ENCODE data around the gene KBTBD12. TPM values are rescaled to one million over a fixed set of nuclear protein-coding genes. Genes with fewer than 3 reads are reported as not detected.
A peak's percentile ranks its signal among the peaks of the same experiment; 100 is the strongest.

The KBTBD12 gene
- total RNA-seq, 1 experiment from 2014 or later: not detected

DNA sequence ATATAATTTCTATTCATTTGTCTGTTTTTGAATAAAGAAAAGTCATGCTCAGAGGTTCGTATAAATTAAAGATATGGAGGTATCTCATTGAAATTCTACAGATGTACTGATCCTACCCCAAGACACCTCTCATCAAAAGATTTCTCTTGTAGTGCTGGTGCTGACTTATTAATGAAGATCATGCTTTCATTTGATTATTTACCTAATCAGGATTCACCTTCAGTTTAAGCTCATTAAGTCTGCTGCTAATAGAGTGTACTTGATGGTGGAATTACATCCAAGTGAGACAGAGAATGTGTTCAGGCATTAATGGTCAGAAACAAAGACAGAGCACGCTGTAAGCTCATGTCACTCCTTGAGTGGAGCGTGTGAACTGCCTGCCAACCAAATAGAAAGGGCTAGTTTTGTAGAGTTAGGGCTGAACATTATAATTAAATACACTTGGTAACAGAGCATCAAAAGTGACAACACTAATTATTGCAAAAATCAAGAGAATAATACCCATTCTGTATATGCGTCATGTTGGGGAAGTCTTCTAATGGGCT lies 45.5 kb downstream of the KBTBD12 start:
- DNase-seq: no peak
- no peak overlapping the region for H3K4me2 ChIP-seq (ENCODE audit: low read depth, low read length, poor library complexity, severe bottlenecking)
- no peak overlapping the region for H3K27ac ChIP-seq (ENCODE audit: low read length)
- no peaks in the 10 kb centered on the region for H3K36me3 ChIP-seq (ENCODE audit: insufficient read depth, low read length)
- no peaks in the 10 kb centered on the region for H3K9me2 ChIP-seq (replicated peaks; ENCODE audit: insufficient read depth, low read length)
- no peaks in the 10 kb centered on the region for H3K9me3 ChIP-seq (ENCODE audit: low read length)
- H3K27me3 ChIP-seq (ENCODE audit: low read length): no peaks in the 10 kb centered on the region
- H4K20me1 ChIP-seq (ENCODE audit: insufficient read depth, low read depth, low read length): no peaks in the 10 kb centered on the region
- H3K9ac ChIP-seq (ENCODE audit: low read length): no peak overlapping the region
- no peak overlapping the region for H3K4me3 ChIP-seq (ENCODE audit: low read length)
- no peak overlapping the region for H2AFZ ChIP-seq (ENCODE audit: low read length)
- no peaks in the 10 kb centered on the region for H3K4me1 ChIP-seq (ENCODE audit: low read length)
- H3K79me2 ChIP-seq (ENCODE audit: low read length): no peaks in the 10 kb centered on the region

DNA sequence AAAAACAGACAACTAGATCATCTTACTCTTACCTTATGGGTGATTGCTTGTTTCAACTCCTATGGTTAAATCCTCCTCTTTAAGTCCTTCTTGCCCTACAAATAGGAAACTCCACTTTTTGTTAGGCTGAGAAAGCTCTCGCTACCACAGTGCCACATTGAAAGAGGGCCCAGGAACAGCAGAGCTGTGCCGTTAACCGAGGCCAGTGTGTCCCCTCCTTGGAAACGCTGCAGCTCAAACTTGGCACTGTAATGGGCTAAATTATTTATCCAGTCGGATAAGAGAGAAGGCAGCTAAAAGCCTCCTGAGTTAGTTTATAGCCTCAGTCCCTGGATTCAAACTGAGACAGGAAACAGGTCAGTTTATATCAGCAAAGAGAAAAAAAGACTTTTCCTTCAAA lies 46.1 kb downstream of the KBTBD12 start:
- no peak overlapping the region for H3K27ac ChIP-seq (ENCODE audit: low read length)
- no peaks in the 10 kb centered on the region for H3K4me1 ChIP-seq (ENCODE audit: low read length)
- no peaks in the 10 kb centered on the region for H3K9me2 ChIP-seq (replicated peaks; ENCODE audit: insufficient read depth, low read length)
- H3K4me2 ChIP-seq (ENCODE audit: low read depth, low read length, poor library complexity, severe bottlenecking): no peak overlapping the region
- DNase-seq: no peak
- H3K9me3 ChIP-seq (ENCODE audit: low read length): no peaks in the 10 kb centered on the region
- no peak overlapping the region for H2AFZ ChIP-seq (ENCODE audit: low read length)
- H3K36me3 ChIP-seq (ENCODE audit: insufficient read depth, low read length): no peaks in the 10 kb centered on the region
- no peak overlapping the region for H3K9ac ChIP-seq (ENCODE audit: low read length)
- no peaks in the 10 kb centered on the region for H3K79me2 ChIP-seq (ENCODE audit: low read length)
- H4K20me1 ChIP-seq (ENCODE audit: insufficient read depth, low read depth, low read length): no peaks in the 10 kb centered on the region
- no peaks in the 10 kb centered on the region for H3K27me3 ChIP-seq (ENCODE audit: low read length)
- H3K4me3 ChIP-seq (ENCODE audit: low read length): no peak overlapping the region

DNA sequence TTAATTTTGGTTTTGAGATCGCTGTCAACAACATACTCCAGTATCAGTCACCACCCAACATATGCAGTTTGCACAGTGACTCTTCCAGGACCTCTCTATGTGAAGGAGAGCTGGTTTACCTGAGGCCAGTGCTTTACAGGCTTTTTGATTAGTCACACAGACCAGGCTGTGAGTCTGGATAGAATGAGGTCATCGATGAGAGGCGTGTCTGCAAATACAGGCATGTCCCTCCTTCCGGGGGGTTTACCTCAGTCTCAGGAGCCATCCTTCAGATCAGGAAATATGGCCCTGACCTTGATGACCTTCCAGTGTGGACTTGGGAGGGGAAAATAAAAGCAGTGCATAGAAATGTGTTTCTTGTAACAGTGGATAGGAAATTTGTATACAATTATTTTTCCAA lies 46.9 kb downstream of the KBTBD12 start:
- H3K9me2 ChIP-seq (replicated peaks; ENCODE audit: insufficient read depth, low read length): no peaks in the 10 kb centered on the region
- no peak overlapping the region for H3K4me3 ChIP-seq (ENCODE audit: low read length)
- H3K27ac ChIP-seq (ENCODE audit: low read length): no peak overlapping the region
- H4K20me1 ChIP-seq (ENCODE audit: insufficient read depth, low read depth, low read length): no peaks in the 10 kb centered on the region
- H3K4me2 ChIP-seq (ENCODE audit: low read depth, low read length, poor library complexity, severe bottlenecking): no peak overlapping the region
- H3K79me2 ChIP-seq (ENCODE audit: low read length): no peaks in the 10 kb centered on the region
- no peak overlapping the region for H2AFZ ChIP-seq (ENCODE audit: low read length)
- no peaks in the 10 kb centered on the region for H3K9me3 ChIP-seq (ENCODE audit: low read length)
- no peak for DNase-seq
- no peaks in the 10 kb centered on the region for H3K4me1 ChIP-seq (ENCODE audit: low read length)
- H3K27me3 ChIP-seq (ENCODE audit: low read length): no peaks in the 10 kb centered on the region
- H3K9ac ChIP-seq (ENCODE audit: low read length): no peak overlapping the region
- no peaks in the 10 kb centered on the region for H3K36me3 ChIP-seq (ENCODE audit: insufficient read depth, low read length)

DNA sequence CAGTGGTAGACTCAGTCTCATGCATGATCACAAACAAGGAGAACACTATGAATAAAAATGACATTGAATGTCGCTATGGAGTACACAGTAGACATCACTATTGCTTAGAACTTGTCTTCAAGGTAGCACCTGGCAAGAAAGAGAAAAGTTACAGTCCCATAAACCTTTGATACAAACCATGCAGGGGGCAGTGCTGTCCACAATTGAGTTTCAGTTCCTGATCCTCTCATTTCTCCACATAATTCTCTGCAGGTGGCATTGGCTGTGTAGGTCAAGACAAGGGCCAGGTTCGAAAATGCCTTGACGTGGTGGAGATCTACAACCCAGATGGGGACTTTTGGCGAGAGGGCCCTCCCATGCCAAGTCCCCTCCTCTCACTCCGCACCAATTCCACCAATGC lies 47.9 kb downstream of the KBTBD12 start:
- H3K4me2 ChIP-seq (ENCODE audit: low read depth, low read length, poor library complexity, severe bottlenecking): no peak overlapping the region
- no peaks in the 10 kb centered on the region for H3K27me3 ChIP-seq (ENCODE audit: low read length)
- H3K79me2 ChIP-seq (ENCODE audit: low read length): no peaks in the 10 kb centered on the region
- no peak overlapping the region for H2AFZ ChIP-seq (ENCODE audit: low read length)
- H3K4me1 ChIP-seq (ENCODE audit: low read length): no peaks in the 10 kb centered on the region
- DNase-seq: no peak
- no peak overlapping the region for H3K4me3 ChIP-seq (ENCODE audit: low read length)
- H4K20me1 ChIP-seq (ENCODE audit: insufficient read depth, low read depth, low read length): no peaks in the 10 kb centered on the region
- no peak overlapping the region for H3K9ac ChIP-seq (ENCODE audit: low read length)
- no peaks in the 10 kb centered on the region for H3K9me2 ChIP-seq (replicated peaks; ENCODE audit: insufficient read depth, low read length)
- no peak overlapping the region for H3K27ac ChIP-seq (ENCODE audit: low read length)
- no peaks in the 10 kb centered on the region for H3K9me3 ChIP-seq (ENCODE audit: low read length)
- H3K36me3 ChIP-seq (ENCODE audit: insufficient read depth, low read length): no peaks in the 10 kb centered on the region

DNA sequence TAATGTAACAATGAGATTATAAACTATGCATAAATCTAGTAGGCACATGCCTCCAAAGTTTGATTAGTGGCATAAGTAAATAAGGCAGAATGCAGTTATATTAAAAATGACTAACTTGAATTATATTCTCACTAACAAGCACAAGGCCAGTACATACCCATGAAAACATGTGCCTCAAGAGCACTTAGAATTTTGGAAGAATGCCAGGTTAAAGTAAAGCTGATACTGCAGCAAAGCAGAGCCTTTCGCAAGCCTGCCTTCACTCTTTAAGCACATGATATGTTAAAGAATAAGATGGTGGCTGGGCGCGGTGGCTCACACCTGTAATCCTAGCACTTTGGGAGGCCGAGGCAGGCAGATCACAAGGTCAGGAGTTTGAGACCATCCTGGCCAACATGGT lies 49.0 kb downstream of the KBTBD12 start:
- no peak overlapping the region for H3K9ac ChIP-seq (ENCODE audit: low read length)
- H3K27me3 ChIP-seq (ENCODE audit: low read length): no peaks in the 10 kb centered on the region
- H3K4me2 ChIP-seq (ENCODE audit: low read depth, low read length, poor library complexity, severe bottlenecking): no peak overlapping the region
- H3K9me2 ChIP-seq (replicated peaks; ENCODE audit: insufficient read depth, low read length): no peaks in the 10 kb centered on the region
- no peak overlapping the region for H2AFZ ChIP-seq (ENCODE audit: low read length)
- no peaks in the 10 kb centered on the region for H4K20me1 ChIP-seq (ENCODE audit: insufficient read depth, low read depth, low read length)
- no peaks in the 10 kb centered on the region for H3K4me1 ChIP-seq (ENCODE audit: low read length)
- no peaks in the 10 kb centered on the region for H3K36me3 ChIP-seq (ENCODE audit: insufficient read depth, low read length)
- no peaks in the 10 kb centered on the region for H3K9me3 ChIP-seq (ENCODE audit: low read length)
- H3K27ac ChIP-seq (ENCODE audit: low read length): no peak overlapping the region
- DNase-seq: no peak
- no peak overlapping the region for H3K4me3 ChIP-seq (ENCODE audit: low read length)
- H3K79me2 ChIP-seq (ENCODE audit: low read length): no peaks in the 10 kb centered on the region

DNA sequence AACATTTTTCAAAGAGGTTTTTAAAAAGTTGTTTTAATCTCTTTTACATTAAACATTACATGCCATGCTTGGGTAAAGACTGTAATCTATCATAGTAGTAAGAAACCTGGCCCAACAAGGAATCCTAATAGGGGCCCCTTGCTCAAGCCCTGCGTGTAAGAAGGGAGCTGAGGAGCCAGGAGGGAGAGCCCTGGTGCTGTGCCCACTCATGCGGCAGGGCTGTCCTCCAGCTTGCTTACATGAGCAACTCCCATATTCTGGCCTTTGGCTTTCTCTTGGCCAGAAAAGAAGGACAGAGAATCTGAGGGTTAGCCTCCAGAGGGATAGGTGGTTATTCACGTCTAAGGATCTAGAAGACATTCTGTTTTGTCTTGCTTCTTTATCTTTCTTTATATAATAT lies 49.8 kb downstream of the KBTBD12 start:
- Histone ChIP-seq H3K27ac (ENCODE audit: low read length) (no peak overlapping the region), H3K4me1 (ENCODE audit: low read length) (no peaks in the 10 kb centered on the region), H3K79me2 (ENCODE audit: low read length) (no peaks in the 10 kb centered on the region), H4K20me1 (ENCODE audit: insufficient read depth, low read depth, low read length) (no peaks in the 10 kb centered on the region), H3K9ac (ENCODE audit: low read length) (no peak overlapping the region), H3K4me3 (ENCODE audit: low read length) (no peak overlapping the region), H3K9me3 (ENCODE audit: low read length) (no peaks in the 10 kb centered on the region), H3K4me2 (ENCODE audit: low read depth, low read length, poor library complexity, severe bottlenecking) (no peak overlapping the region), H3K27me3 (ENCODE audit: low read length) (no peaks in the 10 kb centered on the region), H2AFZ (ENCODE audit: low read length) (no peak overlapping the region), H3K36me3 (ENCODE audit: insufficient read depth, low read length) (no peaks in the 10 kb centered on the region), H3K9me2 (replicated peaks; ENCODE audit: insufficient read depth, low read length) (no peaks in the 10 kb centered on the region)
- DNase-seq: no peak

DNA sequence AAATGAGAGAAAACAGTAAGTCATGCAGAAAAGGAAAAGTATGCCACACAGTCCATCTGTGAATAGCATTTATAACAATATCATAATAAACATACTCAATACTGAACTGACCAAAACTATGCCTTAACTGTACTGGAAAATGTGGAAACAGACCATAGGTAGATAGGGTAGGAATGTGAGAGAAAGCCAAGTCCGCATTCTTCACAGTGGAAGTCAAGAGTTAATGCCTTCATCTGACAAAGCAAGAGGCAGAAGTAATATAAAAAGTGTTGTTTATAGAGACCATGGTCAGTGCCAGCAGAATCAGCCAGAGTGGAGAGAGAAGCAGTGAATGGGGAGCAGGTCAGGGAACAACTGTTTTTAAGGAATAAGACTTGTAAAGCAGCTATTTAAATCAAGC lies 52.3 kb downstream of the KBTBD12 start:
- no peak for DNase-seq
- Histone ChIP-seq H2AFZ (ENCODE audit: low read length) (no peak overlapping the region), H3K27me3 (ENCODE audit: low read length) (no peaks in the 10 kb centered on the region), H4K20me1 (ENCODE audit: insufficient read depth, low read depth, low read length) (no peaks in the 10 kb centered on the region), H3K27ac (ENCODE audit: low read length) (no peak overlapping the region), H3K4me3 (ENCODE audit: low read length) (no peak overlapping the region), H3K79me2 (ENCODE audit: low read length) (no peaks in the 10 kb centered on the region), H3K4me2 (ENCODE audit: low read depth, low read length, poor library complexity, severe bottlenecking) (no peak overlapping the region), H3K4me1 (ENCODE audit: low read length) (no peaks in the 10 kb centered on the region), H3K9me2 (replicated peaks; ENCODE audit: insufficient read depth, low read length) (no peaks in the 10 kb centered on the region), H3K9ac (ENCODE audit: low read length) (no peak overlapping the region), H3K9me3 (ENCODE audit: low read length) (no peaks in the 10 kb centered on the region), H3K36me3 (ENCODE audit: insufficient read depth, low read length) (no peaks in the 10 kb centered on the region)

DNA sequence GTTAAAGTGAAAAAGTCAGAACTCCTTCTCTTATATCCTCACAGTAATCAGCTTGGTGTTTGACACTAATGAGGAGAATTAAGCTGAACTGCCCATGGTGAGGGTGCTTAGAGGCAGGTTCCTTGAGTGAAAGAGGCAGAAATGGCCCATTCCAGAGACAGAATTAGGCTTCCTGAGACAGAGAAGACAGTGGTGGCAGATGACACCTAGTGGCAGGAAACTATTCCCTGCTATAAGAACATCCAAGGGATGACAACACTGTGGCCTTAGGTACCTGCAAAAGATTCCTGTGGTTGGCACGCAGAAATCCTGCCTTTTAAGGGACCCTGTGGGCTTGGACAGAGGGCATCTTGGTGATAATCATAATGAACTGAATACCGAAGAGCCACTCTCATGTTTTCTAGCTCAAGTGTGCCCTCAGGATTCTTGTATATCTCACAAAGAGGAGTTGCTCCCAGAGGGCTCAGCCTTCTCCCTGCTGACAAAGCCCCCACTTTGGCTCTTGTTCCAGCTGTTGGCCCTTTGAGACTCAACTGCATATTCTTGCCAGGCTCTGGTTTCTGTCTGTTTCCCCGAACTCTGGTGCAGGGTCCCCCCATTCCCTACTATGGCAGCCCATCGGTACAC lies 56.0 kb downstream of the KBTBD12 start:
- DNase-seq: peak; percentile 76
- no peak overlapping the region for H3K4me3 ChIP-seq (ENCODE audit: low read length)
- H3K4me1 ChIP-seq (ENCODE audit: low read length): no peaks in the 10 kb centered on the region
- no peaks in the 10 kb centered on the region for H3K9me2 ChIP-seq (replicated peaks; ENCODE audit: insufficient read depth, low read length)
- H3K9me3 ChIP-seq (ENCODE audit: low read length): no peaks in the 10 kb centered on the region
- no peak overlapping the region for H3K9ac ChIP-seq (ENCODE audit: low read length)
- H3K36me3 ChIP-seq (ENCODE audit: insufficient read depth, low read length): no peaks in the 10 kb centered on the region
- H4K20me1 ChIP-seq (ENCODE audit: insufficient read depth, low read depth, low read length): no peaks in the 10 kb centered on the region
- no peak overlapping the region for H3K4me2 ChIP-seq (ENCODE audit: low read depth, low read length, poor library complexity, severe bottlenecking)
- no peaks in the 10 kb centered on the region for H3K27me3 ChIP-seq (ENCODE audit: low read length)
- no peaks in the 10 kb centered on the region for H3K79me2 ChIP-seq (ENCODE audit: low read length)
- H3K27ac ChIP-seq (ENCODE audit: low read length): no peak overlapping the region
- H2AFZ ChIP-seq (ENCODE audit: low read length): no peak overlapping the region
